BLaER1 (cell line): ENCODE measurements around the gene SEMA4D.

ENCODE experiments used
- H3K27ac ChIP-seq: shearing (Covaris generic); formaldehyde crosslinking; 2 replicates; pipeline ENCODE4 v1.8.1; 2022
- H3K27me3 ChIP-seq: shearing (Covaris generic); formaldehyde crosslinking; 2 replicates; pipeline ENCODE4 v1.8.1; 2022
- H3K36me3 ChIP-seq: shearing (Covaris generic); formaldehyde crosslinking; 2 replicates; pipeline ENCODE4 v1.8.1; 2022
- H3K4me1 ChIP-seq: shearing (Covaris generic); formaldehyde crosslinking; 2 replicates; pipeline ENCODE4 v1.8.1; 2022
- H3K4me2 ChIP-seq: shearing (Covaris generic); formaldehyde crosslinking; 2 replicates; pipeline ENCODE4 v1.8.1; 2022
- H3K4me3 ChIP-seq: shearing (Covaris generic); formaldehyde crosslinking; 2 replicates; pipeline ENCODE4 v1.8.1; 2022
- H3K9ac ChIP-seq: shearing (Covaris generic); formaldehyde crosslinking; 2 replicates; pipeline ENCODE4 v1.8.1; 2022
- H3K9me3 ChIP-seq: shearing (Covaris generic); formaldehyde crosslinking; 2 replicates; pipeline ENCODE4 v1.8.1; 2022
- H4K20me1 ChIP-seq: shearing (Covaris generic); formaldehyde crosslinking; 2 replicates; pipeline ENCODE4 v1.8.1; 2022
- Cebpa-rat ChIP-seq: shearing (Covaris generic); IDR thresholded peaks from 2 replicates; pipeline ENCODE4 v1.8.1; 2022

SEMA4D gene

GRCh38 chr9:89529243-89530035 is 31.5 kb upstream of the SEMA4D start:
- peaks cover 37% of the 10 kb centered on the region for H3K4me1 ChIP-seq
- H3K4me2 ChIP-seq, result peak overlapping the region; percentile 23; the same call in 1 of the 2 replicates
- no peak overlapping the region for H3K4me3 ChIP-seq
- no peak overlapping the region for H3K27ac ChIP-seq
- no peak for TF ChIP-seq Cebpa-rat
- H3K36me3 ChIP-seq, result no peaks in the 10 kb centered on the region
- no peaks in the 10 kb centered on the region for H4K20me1 ChIP-seq
- H3K9ac ChIP-seq, result no peak overlapping the region
- H3K9me3 ChIP-seq, result peaks cover 35% of the 10 kb centered on the region
- no peaks in the 10 kb centered on the region for H3K27me3 ChIP-seq

GRCh38 chr9:89528540-89528939 is 30.6 kb upstream of the SEMA4D start:
- no peak for TF ChIP-seq Cebpa-rat
- H3K36me3 ChIP-seq, result no peaks in the 10 kb centered on the region
- H3K4me3 ChIP-seq, result no peak overlapping the region
- H3K4me2 ChIP-seq, result no peak overlapping the region
- H3K4me1 ChIP-seq, result peaks cover 46% of the 10 kb centered on the region
- H3K9ac ChIP-seq, result no peak overlapping the region
- no peaks in the 10 kb centered on the region for H3K27me3 ChIP-seq
- peaks cover 35% of the 10 kb centered on the region for H3K9me3 ChIP-seq
- no peaks in the 10 kb centered on the region for H4K20me1 ChIP-seq
- H3K27ac ChIP-seq, result no peak overlapping the region

- Histone ChIP-seq H3K9me3 (peaks cover 35% of the 10 kb centered on the region), H3K27me3 (no peaks in the 10 kb centered on the region), H4K20me1 (no peaks in the 10 kb centered on the region), H3K36me3 (no peaks in the 10 kb centered on the region), H3K4me2 (no peak overlapping the region), H3K4me3 (no peak overlapping the region), H3K9ac (no peak overlapping the region), H3K27ac (no peak overlapping the region), H3K4me1 (peaks cover 50% of the 10 kb centered on the region)
- no peak for TF ChIP-seq Cebpa-rat
Observed at GRCh38 chr9:89528131-89528530, 30.2 kb upstream of the SEMA4D start.

- Histone ChIP-seq H3K27ac (no peak overlapping the region), H3K4me2 (no peak overlapping the region), H3K9me3 (peaks cover 35% of the 10 kb centered on the region), H3K36me3 (no peaks in the 10 kb centered on the region), H4K20me1 (no peaks in the 10 kb centered on the region), H3K27me3 (no peaks in the 10 kb centered on the region), H3K4me3 (no peak overlapping the region), H3K9ac (no peak overlapping the region), H3K4me1 (peaks cover 60% of the 10 kb centered on the region)
- TF ChIP-seq Cebpa-rat, result no peak
Observed at GRCh38 chr9:89527084-89527483, 29.2 kb upstream of the SEMA4D start.

- Histone ChIP-seq H3K4me1 (peaks cover 64% of the 10 kb centered on the region), H3K27ac (no peak overlapping the region), H3K4me3 (no peak overlapping the region), H3K9ac (no peak overlapping the region), H3K4me2 (no peak overlapping the region), H4K20me1 (no peaks in the 10 kb centered on the region), H3K36me3 (no peaks in the 10 kb centered on the region), H3K9me3 (peaks cover 34% of the 10 kb centered on the region), H3K27me3 (no peaks in the 10 kb centered on the region)
- TF ChIP-seq Cebpa-rat, result no peak
Observed at GRCh38 chr9:89526667-89527066, 28.8 kb upstream of the SEMA4D start.

- Histone ChIP-seq H3K4me3 (no peak overlapping the region), H3K27ac (peak overlapping the region; percentile 19; the same call in 1 of the 2 replicates), H3K27me3 (no peaks in the 10 kb centered on the region), H3K9ac (no peak overlapping the region), H3K9me3 (peaks cover 25% of the 10 kb centered on the region), H3K4me2 (peak overlapping the region; percentile 33), H4K20me1 (no peaks in the 10 kb centered on the region), H3K4me1 (peaks cover 71% of the 10 kb centered on the region), H3K36me3 (no peaks in the 10 kb centered on the region)
- no peak for TF ChIP-seq Cebpa-rat
Observed at GRCh38 chr9:89525446-89526374, 27.8 kb upstream of the SEMA4D start.

GRCh38 chr9:89524963-89525362 is 27.1 kb upstream of the SEMA4D start:
- H3K27ac ChIP-seq, result peak overlapping the region; percentile 73; the same call in 1 of the 2 replicates
- H3K9me3 ChIP-seq, result peaks cover 19% of the 10 kb centered on the region; the same call in 1 of the 2 replicates
- H3K9ac ChIP-seq, result no peak overlapping the region
- H3K4me1 ChIP-seq, result peaks cover 71% of the 10 kb centered on the region
- H3K4me2 ChIP-seq, result no peak overlapping the region
- H3K27me3 ChIP-seq, result no peaks in the 10 kb centered on the region
- no peak overlapping the region for H3K4me3 ChIP-seq
- no peaks in the 10 kb centered on the region for H3K36me3 ChIP-seq
- no peaks in the 10 kb centered on the region for H4K20me1 ChIP-seq
- TF ChIP-seq Cebpa-rat, result no peak

GRCh38 chr9:89523948-89524347 is 26.0 kb upstream of the SEMA4D start:
- Histone ChIP-seq H3K4me2 (peak overlapping the region; percentile 76), H3K27ac (peak overlapping the region; percentile 73), H3K4me3 (no peak overlapping the region), H4K20me1 (no peaks in the 10 kb centered on the region), H3K9me3 (peaks cover 15% of the 10 kb centered on the region; the same call in 1 of the 2 replicates), H3K27me3 (no peaks in the 10 kb centered on the region), H3K9ac (no peak overlapping the region), H3K36me3 (no peaks in the 10 kb centered on the region), H3K4me1 (peaks cover 63% of the 10 kb centered on the region)
- no peak for TF ChIP-seq Cebpa-rat

- H3K4me2 ChIP-seq, result peak overlapping the region; percentile 76
- TF ChIP-seq Cebpa-rat, result no peak
- no peak overlapping the region; the same call in 1 of the 2 replicates for H3K4me3 ChIP-seq
- H3K27ac ChIP-seq, result peak overlapping the region; percentile 73
- no peaks in the 10 kb centered on the region for H3K36me3 ChIP-seq
- peaks cover 63% of the 10 kb centered on the region for H3K4me1 ChIP-seq
- H4K20me1 ChIP-seq, result no peaks in the 10 kb centered on the region
- peak overlapping the region; percentile 21; the same call in 1 of the 2 replicates for H3K9ac ChIP-seq
- H3K27me3 ChIP-seq, result no peaks in the 10 kb centered on the region
- 0 out of 2 replicates have a peak, but pooled peaks cover 5% of the 10 kb centered on the region for H3K9me3 ChIP-seq
Observed at GRCh38 chr9:89522959-89523285, 25.0 kb upstream of the SEMA4D start.
